Stomach (tissue), 4 donors: ENCODE data around the gene CERK.

Source experiments
- POLR2A ChIP-seq, 4 donors: fragments of 450-650 bp; IDR thresholded peaks; one replicate each; pipeline ENCODE4 v1.6.1; 2016; ENCODE audit warnings: antibody characterized with exemption in 4 of 4, control low read depth in 2 of 4, mild to moderate bottlenecking in 1 of 4, moderate library complexity in 1 of 4
- POLR2AphosphoS5 ChIP-seq, 3 donors: sonication (generic); formaldehyde crosslinking; IDR thresholded peaks; one replicate each; pipeline ENCODE4 v1.6.1; 2016; ENCODE audit warnings: antibody characterized with exemption in 3 of 3

- no peak for TF ChIP-seq POLR2AphosphoS5 (IDR thresholded peaks at IDR 0.05)
- TF ChIP-seq POLR2A (IDR thresholded peaks at IDR 0.05): no peak
These were observed 71.3 kb downstream of the CERK start for GRCh38 chr22:46666577-46667244.
